HG03457 (cell line): ENCODE measurements around the gene SCN3B.

ENCODE experiments used
- ATAC-seq: cut with Tn5 transposase; IDR thresholded peaks from one replicate; pipeline ENCODE4 v1.9.1; 2021; ENCODE audit warnings: moderate number of reproducible peaks; ENCODE audit not compliant: unreplicated experiment

SCN3B gene

GRCh38 chr11:123659311-123659710, 4.9 kb upstream of the SCN3B start:
- no peak for ATAC-seq

GRCh38 chr11:123653827-123654565, 428 bp downstream of the SCN3B start:
- no peak for ATAC-seq

- ATAC-seq: no peak
These were observed 969 bp downstream of the SCN3B start for GRCh38 chr11:123653483-123653826.

- ATAC-seq: no peak
These were observed 1.8 kb downstream of the SCN3B start for GRCh38 chr11:123652599-123652998.

GRCh38 chr11:123650901-123651300, 3.5 kb downstream of the SCN3B start:
- no peak for ATAC-seq

GRCh38 chr11:123645286-123645975, 9.0 kb downstream of the SCN3B start:
- no peak for ATAC-seq

GRCh38 chr11:123642435-123642834, 12.0 kb downstream of the SCN3B start:
- no peak for ATAC-seq

- no peak for ATAC-seq
These were observed 13.0 kb downstream of the SCN3B start for GRCh38 chr11:123641495-123641840.

- no peak for ATAC-seq
These were observed 13.5 kb downstream of the SCN3B start for GRCh38 chr11:123640677-123641494.

- no peak for ATAC-seq
These were observed 14.4 kb downstream of the SCN3B start for GRCh38 chr11:123640029-123640428.

GRCh38 chr11:123630126-123630608, 24.3 kb downstream of the SCN3B start:
- ATAC-seq: no peak

- ATAC-seq: no peak
These were observed 25.3 kb downstream of the SCN3B start for GRCh38 chr11:123628936-123629683.

GRCh38 chr11:123624974-123625373, 29.4 kb downstream of the SCN3B start:
- ATAC-seq: no peak

- ATAC-seq: no peak
These were observed 31.8 kb downstream of the SCN3B start for GRCh38 chr11:123622576-123622975.

GRCh38 chr11:123616505-123617198, 37.8 kb downstream of the SCN3B start:
- ATAC-seq: no peak

- no peak for ATAC-seq
These were observed 42.7 kb downstream of the SCN3B start for GRCh38 chr11:123611698-123612097.

GRCh38 chr11:123608945-123609344, 45.5 kb downstream of the SCN3B start:
- ATAC-seq: no peak

GRCh38 chr11:123608371-123608770, 46.1 kb downstream of the SCN3B start:
- ATAC-seq: no peak

GRCh38 chr11:123607781-123608180, 46.6 kb downstream of the SCN3B start:
- ATAC-seq: no peak

GRCh38 chr11:123603666-123604065, 50.8 kb downstream of the SCN3B start:
- no peak for ATAC-seq
